Islet precursor cell (in vitro differentiated cells): Measurements from ENCODE around the gene TWIST1.
A peak's percentile ranks its signal among the peaks of the same experiment; 100 is the strongest.

Experiments
- DNase-seq: peaks from one replicate; pipeline ENCODE4 v3.0.0-alpha.2; 2018

TWIST1 gene

DNA sequence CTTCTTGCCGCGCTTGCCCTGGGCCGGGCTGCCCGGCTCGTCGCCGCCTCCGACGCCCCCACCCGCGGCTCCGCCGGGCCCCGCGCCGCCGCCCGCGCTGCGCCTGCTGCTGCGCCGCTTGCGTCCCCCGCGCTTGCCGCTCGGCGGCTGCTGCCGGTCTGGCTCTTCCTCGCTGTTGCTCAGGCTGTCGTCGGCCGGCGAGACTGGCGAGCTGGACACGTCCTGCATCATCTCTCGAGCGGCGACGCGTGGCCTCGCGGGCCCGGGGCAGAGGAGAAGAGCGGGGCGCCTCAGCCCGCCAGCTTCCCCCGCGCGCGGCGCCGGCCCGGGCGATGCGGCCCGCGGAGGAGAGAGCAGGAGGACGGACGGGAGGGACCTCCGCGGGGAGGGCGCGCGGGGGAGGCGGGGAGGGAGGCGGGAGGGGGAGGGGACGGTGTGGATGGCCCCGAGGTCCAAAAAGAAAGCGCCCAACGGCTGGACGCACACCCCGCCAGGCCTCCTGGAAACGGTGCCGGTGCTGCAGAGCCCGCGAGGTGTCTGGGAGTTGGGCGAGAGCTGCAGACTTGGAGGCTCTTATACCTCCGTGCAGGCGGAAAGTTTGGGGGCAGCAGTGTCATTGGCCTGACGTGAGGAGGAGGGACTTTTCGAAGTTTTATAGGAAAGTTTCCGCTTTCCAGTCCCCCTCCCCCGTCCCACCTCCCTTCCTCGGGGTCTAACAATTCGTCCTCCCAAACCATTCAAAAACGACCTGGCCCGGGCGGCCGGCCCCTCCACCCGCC lies at the start of gene TWIST1:
TSS of gene TWIST1 (minus strand) at position 546 of the 779 bp plus-strand sequence. CDS start at position 231, 315 bp downstream.
- peak; percentile 95 for DNase-seq

DNA sequence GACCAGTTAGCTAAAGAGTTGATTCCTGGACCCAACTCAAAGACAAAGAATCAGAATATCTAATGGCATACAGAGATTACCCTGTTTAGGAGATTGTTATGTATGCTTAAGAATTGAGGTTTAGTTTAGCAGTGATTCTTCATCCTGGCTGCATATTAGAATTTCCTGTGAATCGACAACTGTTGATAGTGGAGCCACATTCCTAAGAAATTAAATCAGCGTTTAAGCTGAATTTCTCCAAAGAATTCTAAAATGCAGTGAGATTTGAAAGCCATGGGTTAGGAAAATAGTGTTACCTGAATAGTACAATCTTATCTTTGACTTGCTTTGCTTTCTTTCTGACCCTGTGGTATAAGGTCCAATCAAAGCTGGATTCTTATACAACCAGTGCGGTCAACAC lies 44.2 kb upstream of the TWIST1 start:
- no peak for DNase-seq

DNA sequence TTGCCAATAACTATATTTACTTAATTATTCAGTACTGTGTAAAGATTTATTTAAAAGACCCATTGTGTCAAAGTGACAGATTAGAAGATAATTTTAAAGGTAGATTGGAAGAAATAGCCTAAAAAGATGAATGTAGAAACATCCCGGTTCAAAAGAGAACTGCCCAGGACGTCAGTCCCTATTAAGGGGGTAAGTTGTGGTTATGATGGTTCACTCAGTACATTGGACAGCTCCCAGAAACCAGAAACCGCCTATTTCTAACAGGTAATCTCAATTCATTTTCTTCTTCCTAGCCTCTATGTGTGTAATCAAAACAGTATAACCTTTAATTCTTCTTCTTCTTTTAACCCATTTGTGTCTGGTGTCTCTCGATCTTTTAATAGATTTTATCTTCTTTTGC lies 29.3 kb upstream of the TWIST1 start:
- no peak for DNase-seq

DNA sequence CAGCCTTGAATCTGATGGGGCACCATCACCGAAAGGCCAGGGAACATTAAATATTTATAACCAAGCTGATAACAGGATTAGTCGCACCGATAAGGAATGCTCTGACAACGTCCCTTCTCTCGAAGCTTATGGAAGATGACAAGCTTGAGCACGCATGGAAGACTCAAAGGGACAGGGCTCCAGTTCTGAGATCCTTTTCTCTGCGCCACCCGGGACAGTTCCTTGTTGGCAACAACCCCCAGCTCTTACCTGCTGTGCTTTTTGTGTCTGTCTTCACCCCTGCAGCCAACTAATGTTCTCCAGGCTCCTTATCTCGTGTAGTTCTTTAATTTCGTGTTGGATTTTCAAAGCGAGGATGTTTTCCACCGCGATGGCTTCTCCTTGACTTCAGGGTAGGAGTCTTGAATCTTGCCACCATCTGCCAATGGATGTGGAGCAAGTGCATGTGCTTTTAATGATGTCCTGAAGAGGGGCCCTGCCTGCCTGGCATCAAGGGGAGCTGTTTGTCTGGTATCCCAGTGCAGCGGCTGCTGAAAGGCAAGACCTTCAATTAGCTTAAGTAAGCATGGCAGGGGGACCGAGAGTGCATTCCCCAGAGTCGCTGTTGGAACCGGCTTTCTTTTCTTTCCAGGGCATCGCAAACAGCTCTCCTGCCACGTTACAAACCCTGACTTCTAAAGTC lies 28.1 kb upstream of the TWIST1 start:
- no peak for DNase-seq

DNA sequence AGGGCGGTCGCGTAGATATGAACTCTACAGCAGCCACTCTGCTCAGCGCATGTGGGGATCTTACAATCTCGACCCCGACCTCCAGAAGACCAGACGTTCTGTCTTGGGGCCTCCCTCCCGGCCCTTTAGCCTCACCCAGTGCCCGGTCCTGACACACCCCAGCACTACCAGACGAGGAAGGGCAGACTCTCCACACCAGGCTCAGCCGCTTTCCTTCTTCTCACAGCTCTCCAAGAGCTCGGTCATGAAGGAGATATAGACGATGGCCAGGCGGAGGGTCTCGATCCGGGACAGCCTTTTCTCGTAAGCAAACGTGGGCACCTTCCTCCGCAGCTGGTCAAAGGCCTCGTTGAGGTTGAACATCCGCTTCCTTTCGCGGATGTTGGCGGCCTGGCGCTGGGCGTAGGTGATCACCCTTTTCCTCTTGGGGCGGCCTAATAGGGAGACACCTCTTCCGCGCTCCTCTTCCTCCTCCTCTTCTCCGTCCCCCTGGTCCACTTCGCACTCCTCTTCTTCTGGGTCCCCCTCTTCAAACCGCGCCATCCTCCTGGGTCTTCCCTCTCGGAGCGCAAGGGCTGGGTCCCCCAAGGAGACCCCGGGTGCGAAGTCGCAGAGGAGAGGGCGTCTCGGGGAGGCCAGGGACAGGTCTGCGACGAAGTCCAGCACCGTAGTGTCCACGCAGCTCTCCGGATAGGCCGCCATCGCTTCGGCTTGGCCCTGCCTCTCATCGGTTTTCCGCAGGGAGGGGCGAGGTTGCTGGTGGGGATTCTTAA lies 27.4 kb upstream of the TWIST1 start, which contains the start of gene FERD3L:
TSS of gene FERD3L (minus strand) at position 761 of the 773 bp plus-strand sequence. CDS start at position 702, 59 bp downstream.
- DNase-seq = no peak

DNA sequence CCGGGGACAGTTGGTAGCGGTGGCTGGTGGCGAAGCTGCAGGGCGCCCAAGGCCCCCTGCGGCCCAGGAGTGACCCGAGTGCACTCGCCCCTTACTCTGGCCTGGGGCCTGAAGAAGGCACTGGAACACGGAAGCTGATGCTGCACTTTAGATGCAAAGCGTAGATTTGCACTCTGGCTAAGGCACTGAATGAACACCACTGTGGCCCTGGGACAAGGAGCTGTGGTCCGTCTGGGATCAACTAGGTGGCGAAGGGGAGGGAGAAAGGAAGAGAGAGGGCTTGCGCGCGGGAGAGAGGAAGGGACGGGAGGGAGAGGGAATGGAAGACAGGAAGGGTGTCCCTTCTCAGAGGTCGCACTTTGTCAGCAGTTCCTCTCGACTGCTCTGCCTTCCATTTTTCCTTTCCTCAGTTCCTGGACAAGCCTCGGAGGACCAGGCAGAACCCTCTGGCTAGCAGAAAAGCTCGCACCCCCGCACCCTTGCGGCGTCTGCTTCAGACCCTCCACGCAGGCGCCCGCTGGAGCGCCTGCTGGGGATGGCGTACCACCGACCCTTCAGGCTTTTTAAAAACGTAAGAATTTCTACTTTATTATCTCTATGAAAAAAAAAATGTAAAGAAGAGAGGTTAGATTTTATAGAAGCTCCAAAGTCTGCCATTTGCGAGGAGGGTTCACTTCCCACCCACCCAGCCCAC lies 26.6 kb upstream of the TWIST1 start:
- DNase-seq = peak; percentile 72

DNA sequence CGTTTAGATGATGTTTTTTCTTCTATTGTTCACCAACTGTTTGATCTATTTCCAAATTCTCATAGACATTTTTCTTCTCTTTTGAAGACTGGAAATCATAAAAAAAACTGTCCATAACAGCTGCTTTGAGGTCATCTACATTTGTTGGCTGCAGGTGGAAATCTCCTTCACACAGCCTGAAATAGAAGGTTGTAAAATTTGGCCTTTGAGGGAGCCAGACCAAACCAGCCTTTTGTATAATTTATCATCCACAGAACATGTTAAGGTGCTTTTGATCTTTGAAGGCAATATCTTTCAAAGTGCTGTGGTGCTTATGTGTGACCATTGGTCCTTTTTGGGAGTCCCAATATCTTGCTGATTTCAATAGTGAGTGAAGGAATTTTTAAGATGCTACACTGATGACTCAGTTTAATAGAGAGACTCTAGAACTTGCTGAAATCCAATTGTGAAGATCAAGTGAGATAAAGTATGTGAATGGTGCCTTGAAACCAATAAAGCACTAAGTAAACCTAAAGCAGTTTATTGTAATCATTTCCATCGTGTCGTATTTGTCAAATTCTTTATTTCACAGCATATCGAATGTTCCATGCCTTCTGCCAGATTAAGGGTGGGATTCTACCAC lies 22.4 kb upstream of the TWIST1 start:
- DNase-seq = no peak

DNA sequence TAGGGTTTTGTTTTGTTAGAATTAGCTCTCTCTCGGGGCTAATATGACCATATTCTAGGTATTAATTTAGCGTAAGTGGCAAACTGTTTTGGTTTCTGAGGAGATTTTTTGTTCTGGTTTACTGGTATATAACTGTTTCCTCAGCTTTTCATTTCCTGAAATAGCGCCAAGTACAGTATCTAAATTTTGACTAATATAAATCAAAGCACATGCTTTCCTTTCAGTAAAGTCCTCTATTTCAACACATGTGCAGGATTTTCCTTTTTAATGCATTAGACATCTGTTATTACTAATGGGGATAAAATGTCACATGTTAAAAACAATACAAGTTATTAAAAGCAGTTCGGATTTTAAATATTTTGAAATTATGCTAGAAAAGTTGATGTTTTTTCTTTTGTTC lies 16.4 kb upstream of the TWIST1 start:
- DNase-seq = no peak

DNA sequence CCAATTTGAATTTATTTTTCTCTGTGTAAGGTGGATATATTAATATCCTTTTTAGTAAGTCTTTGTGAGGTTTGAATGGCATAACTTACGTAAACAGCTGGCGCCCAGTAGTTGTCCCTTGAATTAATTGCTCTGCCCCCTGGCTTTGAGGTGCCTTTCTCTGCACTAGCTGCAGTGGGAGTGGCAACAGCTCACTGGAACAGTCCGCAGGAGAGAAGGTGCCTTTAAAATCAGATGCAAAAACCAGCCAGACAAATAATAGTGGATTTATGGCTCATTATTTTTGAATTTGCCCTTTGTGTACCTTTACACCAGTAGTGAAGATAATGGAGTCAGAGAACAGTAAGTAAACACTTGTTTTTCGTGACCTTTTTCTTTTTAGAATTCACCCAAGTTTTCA lies 16.0 kb upstream of the TWIST1 start:
- DNase-seq = no peak

DNA sequence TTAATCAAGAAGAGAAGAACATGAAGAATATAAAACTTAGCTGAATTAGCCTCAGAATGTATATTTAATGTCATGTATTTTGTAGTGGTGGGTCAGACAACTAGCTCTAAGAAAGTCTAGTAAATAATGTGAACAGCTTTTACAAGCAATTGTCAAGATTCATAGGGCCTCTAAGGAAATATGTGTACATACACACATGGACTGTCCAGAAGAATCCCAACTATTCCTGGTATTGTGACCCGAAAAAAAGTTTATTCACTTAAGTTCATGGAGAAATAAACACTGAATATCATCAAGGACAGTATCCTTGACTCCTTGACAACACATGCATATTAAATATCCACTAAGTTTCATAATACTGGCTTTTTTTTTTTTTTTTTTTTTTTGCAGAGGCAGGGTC lies 11.4 kb upstream of the TWIST1 start:
- DNase-seq = no peak

DNA sequence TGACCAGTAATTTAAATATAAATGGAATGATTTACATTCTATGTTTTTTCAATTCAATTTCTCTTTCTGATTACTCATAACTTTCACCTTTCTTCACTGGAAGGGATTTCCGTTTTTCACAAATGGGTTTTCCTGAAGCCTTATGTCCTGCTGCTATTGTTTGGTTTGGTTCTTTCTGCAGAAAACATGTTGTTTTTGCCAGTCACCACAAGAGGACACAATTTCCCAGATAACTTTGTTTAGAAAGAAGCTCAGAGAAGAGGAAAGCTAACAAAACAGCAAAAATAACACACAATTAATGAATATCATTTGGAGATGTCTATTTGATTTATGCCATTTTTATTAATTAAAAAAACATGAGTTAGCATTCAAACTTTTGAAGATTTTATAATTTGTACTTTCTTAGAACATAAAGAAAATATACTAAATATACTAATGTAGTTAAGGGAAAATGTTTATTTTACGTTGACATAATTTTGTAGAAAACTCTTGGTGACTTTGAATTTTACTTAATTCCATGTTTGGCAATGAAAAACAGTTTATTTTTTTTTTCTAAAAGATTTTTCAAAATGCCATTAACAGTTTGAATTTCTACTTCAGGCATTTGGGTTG lies 4.6 kb upstream of the TWIST1 start:
- no peak for DNase-seq

DNA sequence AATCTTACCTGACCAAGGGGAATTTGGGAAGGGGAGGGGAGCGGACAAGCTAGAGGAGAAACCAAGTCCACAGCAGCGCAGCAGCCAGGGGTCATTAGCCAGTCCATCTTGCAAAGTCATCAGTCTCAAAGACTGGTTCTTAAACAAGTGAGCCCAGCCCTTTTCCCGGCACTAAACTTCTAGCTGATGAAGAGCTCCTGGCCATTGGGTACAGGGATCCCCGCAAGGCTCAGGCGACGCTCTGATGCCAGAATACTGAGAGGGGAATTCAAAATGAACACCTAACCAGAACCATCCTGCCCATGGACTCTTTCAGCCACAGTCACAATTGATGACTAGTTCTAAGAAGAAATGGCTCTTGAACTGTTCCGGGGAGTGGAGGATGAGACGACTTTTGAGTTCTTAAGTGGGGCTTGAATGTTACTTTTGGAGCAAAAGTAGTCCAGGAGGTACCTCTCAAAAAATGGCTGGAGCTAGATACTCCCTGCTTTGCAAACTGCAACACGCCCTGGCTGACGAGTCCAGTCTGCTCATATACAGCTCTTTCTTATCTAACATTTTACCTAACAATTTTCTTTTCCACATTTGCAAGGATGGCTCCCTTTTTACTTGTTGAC lies 2.5 kb upstream of the TWIST1 start:
- no peak for DNase-seq

DNA sequence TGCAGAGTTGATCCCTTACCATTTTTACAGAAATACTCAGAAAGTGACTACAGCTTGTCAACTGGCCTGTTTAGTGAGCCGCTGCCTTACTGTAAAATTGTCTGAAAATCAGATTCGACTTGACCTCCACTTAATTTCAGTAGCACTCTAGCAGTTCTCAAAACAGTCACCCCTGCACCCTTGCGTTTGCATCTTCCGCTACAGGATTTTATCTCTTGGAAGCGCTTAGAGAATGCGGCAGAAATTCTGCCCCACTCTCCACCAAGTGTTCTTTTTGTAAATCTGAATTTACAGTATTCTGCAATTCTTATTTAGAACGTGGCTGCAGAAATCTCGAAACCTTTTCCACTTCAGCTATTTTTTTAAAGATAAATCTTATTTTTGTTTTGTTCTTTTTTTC lies 1.9 kb upstream of the TWIST1 start:
- no peak for DNase-seq

DNA sequence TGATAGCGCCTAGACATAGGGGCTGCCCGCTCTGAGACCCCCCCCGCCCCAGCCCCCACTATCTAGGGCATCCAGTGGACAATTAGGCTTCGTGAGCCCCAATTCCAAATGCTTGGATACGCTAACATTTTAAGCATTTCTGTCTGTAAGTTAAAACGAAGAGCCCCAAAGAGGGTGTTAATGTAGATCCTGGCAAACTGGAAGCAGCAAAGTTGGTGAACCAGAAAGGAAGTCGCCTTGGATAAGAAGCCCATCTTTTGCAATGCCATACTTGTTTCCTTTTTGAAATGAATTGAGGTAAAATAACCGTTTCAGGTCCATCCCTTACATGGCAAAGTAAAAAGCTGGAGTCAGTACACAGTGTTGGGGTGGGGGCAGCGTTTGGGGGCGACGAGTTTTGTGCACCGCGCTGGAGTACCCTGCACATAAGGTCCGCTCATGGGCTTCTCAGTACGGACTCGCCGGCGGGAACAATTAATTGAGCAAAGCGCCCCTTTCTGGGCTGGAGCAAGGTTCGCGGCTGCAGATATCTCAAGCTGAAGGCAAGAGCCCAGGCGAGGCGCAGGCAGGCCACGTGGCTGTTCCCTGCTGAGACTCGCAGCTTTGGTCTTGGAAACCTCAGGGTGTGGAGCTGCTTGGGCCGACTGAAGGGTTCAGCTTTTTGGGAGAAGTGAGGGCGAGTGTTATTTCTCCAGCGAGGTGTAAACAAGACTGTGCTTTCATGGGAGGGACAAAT lies 1.4 kb upstream of the TWIST1 start:
- DNase-seq = peak; percentile 72

DNA sequence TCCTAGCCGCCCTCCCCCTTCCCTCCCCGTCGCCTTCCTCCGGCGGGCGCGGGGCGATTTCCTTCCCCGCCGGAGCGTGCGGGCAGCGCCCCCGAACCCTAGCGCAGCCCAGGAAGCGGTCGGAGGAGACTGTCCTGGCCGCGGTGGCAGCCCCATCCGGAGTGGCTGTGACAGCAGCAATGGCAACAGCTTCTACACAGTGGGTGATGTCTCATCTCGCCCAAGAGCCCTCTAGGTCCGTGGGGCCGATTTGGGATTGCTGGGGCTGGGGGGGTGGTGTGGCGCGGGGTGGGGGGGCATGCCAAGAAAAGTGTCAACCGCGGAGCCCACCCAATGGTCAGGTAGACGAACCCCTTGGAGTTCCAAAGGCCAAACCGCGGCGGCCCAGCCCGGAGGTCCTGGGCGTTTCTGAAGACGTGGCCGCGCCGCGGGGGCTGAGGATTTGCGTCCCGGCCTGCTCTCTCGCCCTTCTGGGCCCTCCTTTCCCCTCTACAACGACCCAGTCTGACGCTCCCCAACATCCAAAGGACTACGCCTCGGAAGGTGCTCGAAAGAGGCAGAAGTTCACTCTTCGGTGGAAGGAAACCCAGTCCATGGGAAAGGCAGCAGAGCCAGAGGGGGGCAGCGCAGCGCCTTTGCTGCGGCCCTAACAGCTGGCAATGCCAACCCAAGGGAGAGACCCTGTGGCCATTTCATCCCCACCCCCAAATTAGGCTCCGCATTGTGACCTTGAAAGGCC lies 603 bp upstream of the TWIST1 start:
- no peak for DNase-seq

DNA sequence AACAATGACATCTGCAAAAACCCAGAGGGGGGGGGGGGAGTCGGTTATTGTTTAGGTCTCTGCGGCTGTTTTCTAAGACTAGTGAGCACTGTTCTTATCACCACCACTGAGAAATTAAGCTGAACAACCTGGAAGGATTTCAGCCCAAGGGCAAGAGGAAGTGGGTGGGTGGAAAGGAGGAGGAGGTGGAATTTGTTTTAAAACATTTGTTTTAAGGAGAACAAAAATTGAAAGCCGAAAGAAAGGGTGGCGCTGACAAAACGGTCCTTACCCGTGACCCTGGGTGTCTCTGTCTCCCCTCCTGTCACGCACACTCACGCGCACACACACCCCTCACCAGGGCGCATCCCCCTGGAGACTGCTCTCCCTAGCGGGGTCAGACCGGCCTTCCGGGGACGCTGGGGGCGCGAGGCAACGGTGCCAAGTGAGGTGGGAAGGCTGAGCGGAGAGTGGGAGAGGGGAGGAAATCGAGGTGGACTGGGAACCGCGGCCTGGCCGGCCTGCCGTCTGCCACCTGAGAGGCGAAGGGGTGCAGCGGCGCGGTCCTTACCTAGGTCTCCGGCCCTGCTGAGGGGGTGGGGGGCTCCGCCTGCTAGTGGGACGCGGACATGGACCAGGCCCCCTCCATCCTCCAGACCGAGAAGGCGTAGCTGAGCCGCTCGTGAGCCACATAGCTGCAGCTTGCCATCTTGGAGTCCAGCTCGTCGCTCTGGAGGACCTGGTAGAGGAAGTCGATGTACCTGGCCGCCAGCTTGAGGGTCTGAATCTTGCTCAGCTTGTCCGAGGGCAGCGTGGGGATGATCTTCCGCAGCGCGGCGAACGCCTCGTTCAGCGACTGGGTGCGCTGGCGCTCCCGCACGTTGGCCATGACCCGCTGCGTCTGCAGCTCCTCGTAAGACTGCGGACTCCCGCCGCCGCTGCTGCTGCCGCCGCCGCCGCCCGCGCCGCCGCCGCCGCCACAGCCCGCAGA lies 1.0 kb downstream of the TWIST1 start:
- peak; percentile 73 for DNase-seq

DNA sequence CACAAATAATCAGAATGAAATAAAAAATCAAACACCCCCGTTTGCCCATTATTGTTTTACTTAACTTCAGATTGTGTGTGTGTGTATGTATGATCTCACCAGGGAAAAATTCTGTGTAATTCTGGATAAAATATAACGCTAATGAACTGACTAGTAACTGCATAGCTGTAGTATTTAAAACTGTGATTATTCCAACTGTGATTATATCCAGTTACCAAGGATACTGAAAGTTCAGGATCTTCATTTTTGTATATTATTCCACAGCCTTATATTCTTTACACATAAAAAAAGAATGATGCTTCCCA lies 2.9 kb downstream of the TWIST1 start:
- no peak for DNase-seq

DNA sequence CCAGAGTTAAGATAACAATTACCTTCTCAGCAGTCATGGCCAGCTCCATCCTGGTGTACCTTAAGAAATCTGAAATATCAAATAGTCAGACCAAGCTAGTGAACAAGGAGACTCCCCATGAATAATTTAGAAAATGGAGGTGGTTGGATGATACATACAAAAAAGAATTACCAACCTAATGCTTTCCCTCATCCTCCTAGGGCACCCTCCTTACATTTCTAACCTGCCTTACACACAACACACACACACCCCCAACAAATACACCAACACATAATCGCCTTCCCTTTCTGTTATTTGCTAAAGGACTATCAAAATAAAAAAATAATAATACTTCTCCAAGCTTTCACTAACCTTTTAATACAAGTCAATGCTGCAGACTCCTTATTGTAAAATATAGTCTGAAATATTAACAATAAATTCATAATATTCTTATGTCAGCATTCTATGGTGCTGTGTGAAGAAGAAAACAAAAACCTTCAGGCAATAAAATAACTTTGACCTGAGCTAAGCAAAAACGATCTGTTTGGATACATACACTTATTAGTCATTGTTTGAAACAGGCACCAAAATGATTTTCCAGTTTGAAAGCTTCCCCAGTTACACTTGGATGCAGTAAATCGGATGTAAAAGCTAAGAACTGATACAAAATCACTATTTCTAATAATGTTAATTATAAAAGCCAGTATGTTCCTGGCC lies 3.4 kb downstream of the TWIST1 start:
- DNase-seq = no peak

DNA sequence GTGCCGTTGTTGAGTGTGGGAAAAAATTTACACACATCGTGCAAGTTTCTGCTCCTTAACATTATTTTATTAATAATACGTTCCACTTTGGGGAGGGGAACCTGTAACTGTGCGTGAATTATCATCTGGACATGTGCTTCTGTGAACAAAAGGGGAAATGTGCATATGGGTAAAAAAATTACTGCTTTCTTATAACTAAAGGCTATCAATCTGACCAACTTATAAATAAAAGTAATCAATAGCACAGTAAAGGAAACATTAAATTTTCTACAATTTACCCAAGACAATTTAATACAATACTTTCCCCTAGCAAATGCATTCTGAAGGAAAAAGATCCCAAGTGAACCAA lies 4.5 kb downstream of the TWIST1 start:
- DNase-seq = no peak
